Panc1 (cell line): ENCODE measurements around the gene DCHS2. TPM values are rescaled to one million over a fixed set of nuclear protein-coding genes. Genes with fewer than 3 reads are reported as not detected.

Experiments
- ATAC-seq: fragments of 200-7000 bp; cut with Tn5 transposase; 2 replicates; pipeline ENCODE4 v1.9.1; 2020; ENCODE audit warnings: mild to moderate bottlenecking, moderate library complexity
- BruUV-seq: library from RNA; stranded (reverse); fragments of 400-500 nt; replicated peaks from 2 replicates; lab custom pipeline; 2021; lab: Mats Ljungman, UMichigan
- CTCF ChIA-PET: fragments of 300-600 bp; sonication (Branson Sonifier 250); formaldehyde crosslinking; loops from one replicate; lab custom pipeline; 2022; ENCODE audit warnings: antibody characterized with exemption; lab: Charles Lee
- POLR2A ChIA-PET: fragments of 300-600 bp; sonication (Branson Sonifier 250); formaldehyde crosslinking; loops from one replicate; lab custom pipeline; 2022; ENCODE audit warnings: antibody characterized with exemption; lab: Charles Lee
- DNase-seq: peaks from one replicate; pipeline ENCODE4 v3.0.0-alpha.2; 2010; ENCODE audit warnings: low read depth, low spot score
- H3K27ac ChIP-seq: 2 replicates; pipeline ENCODE4 v1.5.1; 2011; ENCODE audit warnings: mild to moderate bottlenecking, low read length, inconsistent platforms
- H3K27me3 ChIP-seq: fragments of 200-500 bp; sonication (Bioruptor generic); 2 replicates; pipeline ENCODE4 v1.6.0; 2014; ENCODE audit warnings: low read length, inconsistent platforms; ENCODE audit not compliant: control insufficient read depth, insufficient read depth
- H3K36me3 ChIP-seq: fragments of 200-500 bp; sonication (Bioruptor generic); 2 replicates; pipeline ENCODE4 v1.5.1; 2014; ENCODE audit warnings: inconsistent platforms, mild to moderate bottlenecking, low read length, moderate library complexity; ENCODE audit not compliant: control insufficient read depth, insufficient read depth
- H3K4me1 ChIP-seq: 2 replicates; pipeline ENCODE4 v1.5.1; 2011; ENCODE audit warnings: inconsistent platforms, mild to moderate bottlenecking, low read length, moderate library complexity; ENCODE audit not compliant: control insufficient read depth, insufficient read depth
- H3K4me3 ChIP-seq, 2 experiments: 2 replicates each; pipeline ENCODE4 v1.5.1; 2011 to 2012; ENCODE audit warnings: low read depth in 2 of 2, low read length in 2 of 2, mild to moderate bottlenecking in 2 of 2, inconsistent platforms in 1 of 2, moderate library complexity in 1 of 2
- H3K9me3 ChIP-seq: fragments of 200-500 bp; sonication (Bioruptor generic); 2 replicates; pipeline ENCODE4 v1.5.1; 2014; ENCODE audit warnings: low read depth, mild to moderate bottlenecking, inconsistent platforms, low read length, moderate library complexity; ENCODE audit not compliant: control insufficient read depth, insufficient read depth
- POLR2AphosphoS5 ChIP-seq: IDR thresholded peaks from 2 replicates; pipeline ENCODE4 v1.6.1; 2012; ENCODE audit warnings: mild to moderate bottlenecking, low read depth, low read length, moderate library complexity
- SIN3A ChIP-seq: IDR thresholded peaks from 2 replicates; pipeline ENCODE4 v1.6.1; 2012; ENCODE audit warnings: low read depth, mild to moderate bottlenecking, low read length, moderate library complexity, borderline replicate concordance; ENCODE audit not compliant: insufficient read depth
- TCF7L2 ChIP-seq: IDR thresholded peaks from 2 replicates; pipeline ENCODE4 v1.6.1; 2011; ENCODE audit warnings: mild to moderate bottlenecking, low read depth, low read length, inconsistent platforms
- in situ Hi-C: cut with HindIII; loops from 2 replicates; pipeline ENCODE4 v1.10.0; 2016; ENCODE audit warnings: low sequenced_read_pairs, low pct_unique_long_range_greater_than_20kb
- intact Hi-C: fragments of 100-400 bp; cut with micrococcal nuclease; formaldehyde crosslinking; loops from one replicate; pipeline ENCODE4 v1.10.0; 2022; ENCODE audit not compliant: unreplicated experiment
- total RNA-seq: library from RNA; stranded (reverse); gene quantifications from one replicate; pipeline ENCODE4 v1.2.1, GENCODE V29; 2021; ENCODE audit not compliant: unreplicated experiment
- TF ChIP-seq, protein P1 (sequence below), 2 experiments: IDR thresholded peaks; 2 replicates each; pipeline ENCODE4 v1.6.1; 2011 to 2012; ENCODE audit warnings: low read depth in 2 of 2, control low read depth in 1 of 2, low read length in 1 of 2, mild to moderate bottlenecking in 1 of 2, moderate library complexity in 1 of 2; ENCODE audit not compliant: insufficient read depth in 1 of 2
- TF ChIP-seq, protein P2 (sequence below): fragments of 450-650 bp; IDR thresholded peaks from 2 replicates; pipeline ENCODE4 v1.5.1; 2017; ENCODE audit warnings: mild to moderate bottlenecking

DCHS2 gene
- total RNA-seq, 1 experiment from 2014 or later, result not detected

DNA sequence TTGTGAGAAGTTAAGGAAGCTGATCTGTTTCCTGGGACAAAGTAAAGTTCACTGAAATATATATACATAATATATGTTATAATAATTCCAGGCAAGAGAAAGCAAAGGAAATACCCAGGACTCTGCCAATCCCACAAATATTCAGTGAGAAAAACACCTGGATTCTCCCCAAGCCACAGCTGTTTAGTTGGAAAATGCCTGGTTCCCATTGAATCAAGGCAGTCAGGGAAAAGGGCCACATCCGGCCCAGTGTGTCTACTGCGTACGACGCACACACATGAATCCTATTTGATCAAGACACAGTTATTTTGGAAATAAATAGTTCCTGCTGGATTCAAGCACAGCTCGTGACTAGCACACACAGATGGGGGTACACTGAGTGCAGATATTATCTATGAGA is 6.3 kb upstream of the DCHS2 start:
- TF ChIP-seq SIN3A (no peak), POLR2AphosphoS5 (no peak), TCF7L2 (no peak)
- TF ChIP-seq, protein P1, sequence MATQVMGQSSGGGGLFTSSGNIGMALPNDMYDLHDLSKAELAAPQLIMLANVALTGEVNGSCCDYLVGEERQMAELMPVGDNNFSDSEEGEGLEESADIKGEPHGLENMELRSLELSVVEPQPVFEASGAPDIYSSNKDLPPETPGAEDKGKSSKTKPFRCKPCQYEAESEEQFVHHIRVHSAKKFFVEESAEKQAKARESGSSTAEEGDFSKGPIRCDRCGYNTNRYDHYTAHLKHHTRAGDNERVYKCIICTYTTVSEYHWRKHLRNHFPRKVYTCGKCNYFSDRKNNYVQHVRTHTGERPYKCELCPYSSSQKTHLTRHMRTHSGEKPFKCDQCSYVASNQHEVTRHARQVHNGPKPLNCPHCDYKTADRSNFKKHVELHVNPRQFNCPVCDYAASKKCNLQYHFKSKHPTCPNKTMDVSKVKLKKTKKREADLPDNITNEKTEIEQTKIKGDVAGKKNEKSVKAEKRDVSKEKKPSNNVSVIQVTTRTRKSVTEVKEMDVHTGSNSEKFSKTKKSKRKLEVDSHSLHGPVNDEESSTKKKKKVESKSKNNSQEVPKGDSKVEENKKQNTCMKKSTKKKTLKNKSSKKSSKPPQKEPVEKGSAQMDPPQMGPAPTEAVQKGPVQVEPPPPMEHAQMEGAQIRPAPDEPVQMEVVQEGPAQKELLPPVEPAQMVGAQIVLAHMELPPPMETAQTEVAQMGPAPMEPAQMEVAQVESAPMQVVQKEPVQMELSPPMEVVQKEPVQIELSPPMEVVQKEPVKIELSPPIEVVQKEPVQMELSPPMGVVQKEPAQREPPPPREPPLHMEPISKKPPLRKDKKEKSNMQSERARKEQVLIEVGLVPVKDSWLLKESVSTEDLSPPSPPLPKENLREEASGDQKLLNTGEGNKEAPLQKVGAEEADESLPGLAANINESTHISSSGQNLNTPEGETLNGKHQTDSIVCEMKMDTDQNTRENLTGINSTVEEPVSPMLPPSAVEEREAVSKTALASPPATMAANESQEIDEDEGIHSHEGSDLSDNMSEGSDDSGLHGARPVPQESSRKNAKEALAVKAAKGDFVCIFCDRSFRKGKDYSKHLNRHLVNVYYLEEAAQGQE (IDR thresholded peaks at IDR 0.05; ENCODE audit: insufficient read depth in 1 of 2, low read depth in 2 of 2, low read length in 1 of 2), result no peak
- TF ChIP-seq, protein P2, sequence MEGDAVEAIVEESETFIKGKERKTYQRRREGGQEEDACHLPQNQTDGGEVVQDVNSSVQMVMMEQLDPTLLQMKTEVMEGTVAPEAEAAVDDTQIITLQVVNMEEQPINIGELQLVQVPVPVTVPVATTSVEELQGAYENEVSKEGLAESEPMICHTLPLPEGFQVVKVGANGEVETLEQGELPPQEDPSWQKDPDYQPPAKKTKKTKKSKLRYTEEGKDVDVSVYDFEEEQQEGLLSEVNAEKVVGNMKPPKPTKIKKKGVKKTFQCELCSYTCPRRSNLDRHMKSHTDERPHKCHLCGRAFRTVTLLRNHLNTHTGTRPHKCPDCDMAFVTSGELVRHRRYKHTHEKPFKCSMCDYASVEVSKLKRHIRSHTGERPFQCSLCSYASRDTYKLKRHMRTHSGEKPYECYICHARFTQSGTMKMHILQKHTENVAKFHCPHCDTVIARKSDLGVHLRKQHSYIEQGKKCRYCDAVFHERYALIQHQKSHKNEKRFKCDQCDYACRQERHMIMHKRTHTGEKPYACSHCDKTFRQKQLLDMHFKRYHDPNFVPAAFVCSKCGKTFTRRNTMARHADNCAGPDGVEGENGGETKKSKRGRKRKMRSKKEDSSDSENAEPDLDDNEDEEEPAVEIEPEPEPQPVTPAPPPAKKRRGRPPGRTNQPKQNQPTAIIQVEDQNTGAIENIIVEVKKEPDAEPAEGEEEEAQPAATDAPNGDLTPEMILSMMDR, result no peak
- no peak overlapping the region for H3K4me3 ChIP-seq
- no peaks in the 10 kb centered on the region for H3K36me3 ChIP-seq
- no peaks in the 10 kb centered on the region for H3K4me1 ChIP-seq
- ChIA-PET POLR2A (no interaction called here), CTCF (no interaction called here)
- intact Hi-C loops, result no loop called here
- DNase-seq (no peak), ATAC-seq (no peak)
- BruUV-seq, result no TSS peak
- H3K27ac ChIP-seq, result no peak overlapping the region
- peaks cover 5% of the 10 kb centered on the region; the same call in 1 of the 2 replicates for H3K27me3 ChIP-seq
- in situ Hi-C loops, result no loop called here
- no peaks in the 10 kb centered on the region for H3K9me3 ChIP-seq

DNA sequence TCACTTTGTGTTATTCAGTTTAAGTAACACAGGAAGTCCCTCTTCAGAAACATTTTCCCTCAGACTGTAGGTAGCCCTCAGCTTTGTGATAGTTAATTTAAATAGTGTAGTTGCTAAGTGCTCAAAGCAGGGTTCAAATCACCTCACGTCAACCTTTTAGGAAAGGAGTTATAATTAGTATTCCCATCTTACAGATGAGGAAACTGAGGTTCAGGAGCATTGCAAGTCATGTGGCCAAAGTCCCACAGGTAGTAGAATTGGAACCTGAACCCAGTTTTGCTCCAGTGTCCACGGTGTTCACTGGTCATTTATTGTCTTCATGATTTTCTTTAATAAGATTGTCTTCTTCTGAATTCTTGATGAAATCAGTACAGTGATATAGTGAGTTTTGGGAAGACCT is 4.3 kb upstream of the DCHS2 start:
- no peaks in the 10 kb centered on the region for H3K36me3 ChIP-seq
- intact Hi-C loops (no loop called here), in situ Hi-C loops (no loop called here)
- no peak for DNase-seq
- TF ChIP-seq TCF7L2, result no peak
- TF ChIP-seq, protein P1 (IDR thresholded peaks at IDR 0.05; ENCODE audit: insufficient read depth in 1 of 2, low read depth in 2 of 2, low read length in 1 of 2), result no peak
- no peak for TF ChIP-seq POLR2AphosphoS5
- TF ChIP-seq, protein P2, result no peak
- TF ChIP-seq SIN3A, result no peak
- ChIA-PET POLR2A (no interaction called here), CTCF (no interaction called here)
- peaks cover 3% of the 10 kb centered on the region; the same call in 1 of the 2 replicates for H3K27me3 ChIP-seq
- H3K4me3 ChIP-seq, result no peak overlapping the region
- H3K9me3 ChIP-seq, result no peaks in the 10 kb centered on the region
- H3K27ac ChIP-seq, result no peak overlapping the region
- BruUV-seq, result no TSS peak
- no peak for ATAC-seq
- H3K4me1 ChIP-seq, result no peaks in the 10 kb centered on the region
